GM19193 (cell line): Measurements from ENCODE around the gene CPNE6.

Source experiments
- POLR2A ChIP-seq: IDR thresholded peaks from 4 replicates; pipeline ENCODE4 v1.6.1; 2011; ENCODE audit not compliant: insufficient read depth, insufficient read length; ENCODE audit errors: extremely low read depth

Gene CPNE6

GRCh38 chr14:24078146-24078545 is 6.8 kb downstream of the CPNE6 start:
- no peak for TF ChIP-seq POLR2A

DNA sequence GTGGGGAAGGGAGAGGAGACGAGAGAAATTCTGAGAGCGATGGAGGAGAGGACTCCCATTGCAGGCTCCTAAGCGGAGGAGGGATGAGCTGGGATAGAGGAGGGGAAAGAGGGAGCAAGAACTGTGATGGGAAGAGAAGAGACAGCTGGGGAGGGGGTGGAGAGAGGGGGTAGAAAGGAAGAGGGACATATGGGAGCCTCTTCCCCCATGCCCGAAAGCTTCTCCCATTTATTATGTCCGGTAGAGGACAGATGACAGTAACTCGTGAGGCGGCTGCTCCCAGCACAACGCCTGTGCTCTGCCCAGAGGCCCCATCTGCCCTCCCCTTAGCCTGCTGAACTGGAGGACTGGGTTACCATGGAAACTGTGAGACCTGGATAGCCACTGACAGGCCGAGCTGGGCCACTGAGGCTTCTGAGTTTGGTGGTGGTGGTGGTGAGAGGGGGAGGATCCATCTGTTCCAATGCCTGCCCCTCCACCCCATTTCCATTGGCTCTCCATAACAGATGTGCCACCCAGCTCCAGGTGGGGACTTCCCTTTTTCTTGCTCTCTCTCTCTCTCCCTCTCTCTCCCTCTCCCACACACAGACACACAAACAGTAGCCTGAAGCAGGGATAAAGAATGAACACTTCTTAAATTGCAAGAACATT is 8.3 kb downstream of the CPNE6 start:
- no peak for TF ChIP-seq POLR2A

GRCh38 chr14:24080142-24080530 is 8.8 kb downstream of the CPNE6 start:
- no peak for TF ChIP-seq POLR2A

DNA sequence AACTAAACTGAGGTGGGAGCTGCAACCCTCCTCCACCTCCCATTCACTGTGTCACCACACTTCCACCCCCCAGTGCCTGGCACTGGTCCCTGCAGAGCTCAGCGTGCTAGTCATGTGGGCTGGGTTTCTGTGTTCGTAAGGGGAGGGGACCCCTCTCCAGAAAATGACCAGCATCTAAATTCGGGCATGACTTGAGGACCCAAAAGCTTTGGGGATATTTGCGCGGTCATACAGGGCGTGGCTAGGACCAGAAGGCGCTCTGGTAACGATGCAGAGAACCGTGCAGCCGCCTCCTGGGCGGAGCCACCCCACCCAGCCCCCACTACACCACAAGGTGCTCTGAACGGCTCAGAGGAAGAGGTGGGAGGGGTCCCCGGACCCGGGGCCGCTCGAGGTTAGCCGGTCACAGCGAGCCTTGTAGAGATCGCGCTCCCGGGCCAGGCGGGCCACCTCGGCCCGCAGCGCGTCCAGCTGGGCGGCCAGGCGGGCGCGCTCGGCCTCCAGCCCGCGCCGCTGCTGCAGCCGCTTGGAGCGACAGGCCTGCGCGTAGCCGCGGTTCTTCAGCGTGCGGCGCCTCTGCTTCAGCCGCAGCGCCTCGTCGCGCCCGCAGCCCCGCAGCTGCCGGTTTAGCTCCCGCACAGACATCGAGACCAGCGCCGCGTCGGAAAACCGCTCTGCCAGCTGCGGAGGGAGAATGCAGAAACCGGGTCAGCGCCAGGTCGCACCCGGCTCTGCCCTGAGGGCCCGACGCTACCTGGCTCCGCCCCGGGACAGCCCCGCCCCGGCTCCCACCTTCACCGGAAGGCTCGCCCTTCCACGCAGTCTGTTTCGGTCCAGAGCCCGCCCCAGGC is 9.8 kb downstream of the CPNE6 start:
- peak; percentile 57 for TF ChIP-seq POLR2A

- TF ChIP-seq POLR2A = no peak
Measured at GRCh38 chr14:24081739-24082211, 10.4 kb downstream of the CPNE6 start.

DNA sequence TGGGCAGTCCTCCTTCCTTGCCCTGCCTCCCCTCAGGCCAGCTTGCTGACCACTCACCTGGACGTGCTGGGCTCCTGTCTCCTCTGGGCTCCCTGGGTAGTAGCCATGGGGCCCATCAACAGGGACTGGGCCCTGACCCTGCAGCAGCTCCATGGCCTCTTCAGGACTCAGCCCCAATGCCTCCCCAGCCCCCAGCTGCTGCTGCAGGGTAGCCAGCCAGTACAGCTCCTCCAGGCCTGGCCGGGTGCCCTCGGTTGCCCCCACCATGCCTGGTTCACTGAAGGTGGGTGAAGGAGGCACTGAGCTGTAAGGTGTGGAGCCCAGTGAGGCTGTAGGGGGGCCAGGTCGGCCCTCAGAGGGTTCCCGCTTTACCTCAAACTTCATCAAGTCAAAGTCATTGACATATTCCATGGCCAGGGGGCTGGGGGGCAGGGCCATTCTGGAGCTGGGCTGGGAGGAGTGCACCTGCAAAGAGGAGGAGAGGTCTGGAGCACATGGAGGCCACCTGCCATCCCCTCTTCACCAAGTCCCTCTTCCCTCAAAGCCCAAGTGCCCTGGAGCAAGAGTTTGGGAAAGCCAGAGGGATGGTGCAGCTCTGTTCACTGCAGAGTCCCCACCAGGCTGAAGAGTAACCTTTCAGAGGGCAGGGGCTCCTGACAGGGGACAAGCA is 11.2 kb downstream of the CPNE6 start:
- TF ChIP-seq POLR2A = no peak

DNA sequence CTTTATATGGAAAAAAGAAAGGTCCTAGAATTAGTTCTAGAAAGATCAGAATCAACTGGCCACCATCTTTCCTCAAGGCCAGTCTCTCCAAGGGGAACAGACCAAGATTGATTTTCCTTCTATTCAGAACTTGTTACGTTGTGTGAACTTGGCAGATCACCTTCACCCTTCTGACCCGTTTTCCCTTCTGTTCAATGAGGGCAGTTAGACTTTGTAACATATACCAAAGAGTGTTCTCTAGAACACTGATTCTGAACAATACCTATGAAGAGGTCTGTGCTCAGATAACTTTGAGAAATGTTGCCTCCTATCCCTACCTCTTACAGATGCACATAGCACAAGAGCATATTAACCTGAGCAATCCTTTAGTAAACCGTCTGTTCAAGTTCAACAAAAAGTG is 12.1 kb downstream of the CPNE6 start:
- no peak for TF ChIP-seq POLR2A

DNA sequence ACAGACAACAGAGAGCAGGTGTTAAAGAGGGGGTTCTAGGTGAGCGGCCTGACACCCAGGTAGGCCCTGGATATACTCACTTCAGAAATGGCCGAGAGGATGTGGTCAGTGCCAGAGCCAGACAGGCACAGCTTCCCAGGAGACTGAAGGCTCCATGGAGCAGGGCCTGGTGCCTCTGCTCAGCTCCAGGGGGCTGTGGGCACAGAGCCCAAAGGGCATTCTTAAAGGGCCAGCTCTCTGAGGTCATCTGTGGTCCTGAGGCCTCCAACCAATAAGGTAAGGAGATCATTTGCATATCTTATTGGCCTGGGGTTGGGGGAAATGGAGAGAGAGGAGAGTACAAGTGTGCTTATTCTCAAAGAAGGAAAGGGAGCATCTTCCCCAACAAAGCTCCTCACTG is 13.1 kb downstream of the CPNE6 start:
- no peak for TF ChIP-seq POLR2A

GRCh38 chr14:24085215-24085614 is 13.9 kb downstream of the CPNE6 start:
- TF ChIP-seq POLR2A = no peak

GRCh38 chr14:24086193-24086955 is 15.0 kb downstream of the CPNE6 start:
- TF ChIP-seq POLR2A = no peak

- TF ChIP-seq POLR2A = no peak
Measured at GRCh38 chr14:24087004-24087403, 15.6 kb downstream of the CPNE6 start.

- TF ChIP-seq POLR2A = no peak
Measured at GRCh38 chr14:24088095-24088494, 16.7 kb downstream of the CPNE6 start.

DNA sequence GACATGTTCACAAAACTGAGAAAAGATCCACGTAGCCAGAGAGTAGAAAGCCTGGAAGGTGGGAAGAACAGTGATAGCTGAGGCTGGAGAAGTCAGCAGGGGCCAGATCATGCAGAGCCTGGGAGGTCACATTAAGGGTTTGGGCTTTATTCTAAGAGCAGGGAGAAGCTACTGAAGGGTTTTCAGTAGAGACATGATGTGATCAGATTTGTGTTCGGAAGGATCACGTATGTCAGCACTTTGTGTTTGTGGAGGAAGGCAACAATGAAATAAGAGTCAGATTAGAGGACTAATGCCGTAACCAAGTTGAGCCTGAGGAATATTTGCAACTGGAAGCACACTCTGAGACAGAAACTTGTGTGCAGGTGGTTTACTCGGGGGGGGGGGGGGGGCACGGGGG is 18.5 kb downstream of the CPNE6 start:
- TF ChIP-seq POLR2A = no peak

DNA sequence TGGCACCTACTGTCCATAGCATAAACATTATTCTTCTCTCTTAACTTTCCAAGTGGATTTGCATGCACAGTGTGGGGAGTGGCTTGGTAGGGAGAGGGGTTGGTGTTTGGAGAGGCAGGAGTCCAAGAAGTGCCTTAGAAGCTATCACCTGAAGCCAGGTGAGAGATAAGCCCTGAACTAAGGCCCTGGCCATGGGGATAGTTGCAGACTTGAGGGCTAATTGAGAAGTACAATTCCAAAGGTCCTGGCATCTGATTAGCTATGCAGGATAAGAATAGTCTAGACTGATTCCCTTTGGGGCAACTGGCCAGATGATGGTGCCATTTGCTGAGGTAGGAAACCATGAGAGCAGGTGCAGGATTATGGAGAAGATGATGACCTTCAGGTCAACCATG is 20.7 kb downstream of the CPNE6 start:
- TF ChIP-seq POLR2A = no peak
